Measurements from ENCODE around the gene UGGT1.
"Not testable (repeated sequence)": the region's sequence is repeated elsewhere in the genome, so short reads cannot be mapped to it uniquely, and the experiment has no call there.

Gene UGGT1

DNA sequence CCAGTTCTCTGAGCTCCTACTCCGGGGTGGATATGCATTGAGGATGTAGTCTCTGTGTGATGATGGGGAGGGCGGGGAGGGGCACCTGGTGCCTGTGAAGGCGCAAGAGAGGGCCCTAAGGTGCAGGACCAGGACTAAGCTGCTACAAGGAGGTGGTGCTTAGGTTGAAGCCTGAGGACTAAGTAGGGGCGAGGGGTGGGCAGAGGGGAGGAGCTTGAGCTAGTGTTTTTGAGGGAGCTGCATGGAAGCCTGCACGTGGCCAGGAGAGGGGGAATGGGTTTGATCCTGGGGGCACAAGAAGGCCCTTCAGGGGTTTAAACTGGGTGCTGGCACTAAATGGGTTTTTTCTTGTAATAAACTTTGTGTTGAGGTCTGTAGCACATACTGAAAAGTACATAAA, 105.0 kb downstream of the UGGT1 start:
- Histone ChIP-seq H3K9me3 (ENCODE audit: control insufficient read depth, insufficient read depth, low read depth, low read length) (no peaks in the 10 kb centered on the region), H3K4me3 (ENCODE audit: low read depth, low read length) (no peak overlapping the region), H3K27me3 (ENCODE audit: control insufficient read depth, insufficient read depth, low read length) (no peaks in the 10 kb centered on the region), H3K9ac (ENCODE audit: low read length) (no peak overlapping the region), H3K4me1 (ENCODE audit: control insufficient read depth, insufficient read depth, low read length) (peaks cover 14% of the 10 kb centered on the region), H3K27ac (ENCODE audit: low read depth, low read length) (no peak overlapping the region), H3K36me3 (ENCODE audit: control insufficient read depth, insufficient read depth, low read length) (peaks cover 4% of the 10 kb centered on the region; the same call in 1 of the 2 replicates)

DNA sequence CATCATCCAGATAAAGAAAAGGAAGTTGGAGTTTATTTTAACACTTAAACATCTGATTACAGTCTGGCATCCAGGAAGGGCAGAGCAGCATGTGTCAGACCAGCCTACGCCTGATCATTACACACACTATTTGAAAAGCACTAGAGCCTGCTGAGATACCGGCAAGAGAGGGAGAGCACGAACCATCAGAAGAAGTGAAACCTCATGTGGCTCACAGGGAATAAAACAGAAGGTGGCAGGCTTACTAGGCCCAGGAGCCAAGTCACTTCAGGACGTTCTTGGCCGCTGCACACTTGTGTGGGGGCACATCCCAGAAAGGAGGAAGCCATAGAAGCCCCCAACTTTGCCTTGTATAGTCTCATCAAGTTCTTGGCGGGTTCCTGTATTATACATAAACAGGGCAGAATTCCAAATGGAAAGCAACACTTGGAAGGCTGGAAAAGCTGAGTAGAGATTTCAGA, 105.5 kb downstream of the UGGT1 start:
- Histone ChIP-seq H3K36me3 (ENCODE audit: control insufficient read depth, insufficient read depth, low read length) (0 out of 2 replicates have a peak, but pooled peaks cover 3% of the 10 kb centered on the region), H3K27me3 (ENCODE audit: control insufficient read depth, insufficient read depth, low read length) (no peaks in the 10 kb centered on the region), H3K4me3 (ENCODE audit: low read depth, low read length) (no peak overlapping the region), H3K9ac (ENCODE audit: low read length) (no peak overlapping the region), H3K9me3 (ENCODE audit: control insufficient read depth, insufficient read depth, low read depth, low read length) (no peaks in the 10 kb centered on the region), H3K4me1 (ENCODE audit: control insufficient read depth, insufficient read depth, low read length) (peaks cover 14% of the 10 kb centered on the region), H3K27ac (ENCODE audit: low read depth, low read length) (no peak overlapping the region)

DNA sequence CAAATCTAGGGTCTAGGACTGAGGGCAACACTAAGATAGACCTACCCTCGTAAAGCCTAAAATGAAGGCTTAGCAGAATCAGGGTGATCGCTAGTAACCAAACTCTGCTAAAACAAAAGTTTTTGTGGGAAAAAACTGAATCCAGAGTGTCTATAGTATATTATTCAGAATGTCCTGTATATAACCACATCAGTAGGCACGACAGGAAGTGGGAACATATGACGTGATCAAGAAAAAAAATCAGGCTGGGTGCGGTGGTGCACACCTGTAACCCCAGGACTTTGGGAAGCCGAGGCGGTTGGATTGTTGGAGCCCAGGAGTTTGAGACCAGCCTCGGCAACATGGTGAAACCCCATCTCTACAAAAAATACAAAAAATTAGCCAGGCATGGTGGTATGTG, 106.1 kb downstream of the UGGT1 start:
- no peak overlapping the region for H3K4me3 ChIP-seq (ENCODE audit: low read depth, low read length)
- H3K27me3 ChIP-seq (ENCODE audit: control insufficient read depth, insufficient read depth, low read length) = no peaks in the 10 kb centered on the region
- H3K27ac ChIP-seq (ENCODE audit: low read depth, low read length) = no peak overlapping the region
- no peak overlapping the region for H3K9ac ChIP-seq (ENCODE audit: low read length)
- 0 out of 2 replicates have a peak, but pooled peaks cover 3% of the 10 kb centered on the region for H3K36me3 ChIP-seq (ENCODE audit: control insufficient read depth, insufficient read depth, low read length)
- H3K9me3 ChIP-seq (ENCODE audit: control insufficient read depth, insufficient read depth, low read depth, low read length) = no peaks in the 10 kb centered on the region
- peaks cover 14% of the 10 kb centered on the region for H3K4me1 ChIP-seq (ENCODE audit: control insufficient read depth, insufficient read depth, low read length)

DNA sequence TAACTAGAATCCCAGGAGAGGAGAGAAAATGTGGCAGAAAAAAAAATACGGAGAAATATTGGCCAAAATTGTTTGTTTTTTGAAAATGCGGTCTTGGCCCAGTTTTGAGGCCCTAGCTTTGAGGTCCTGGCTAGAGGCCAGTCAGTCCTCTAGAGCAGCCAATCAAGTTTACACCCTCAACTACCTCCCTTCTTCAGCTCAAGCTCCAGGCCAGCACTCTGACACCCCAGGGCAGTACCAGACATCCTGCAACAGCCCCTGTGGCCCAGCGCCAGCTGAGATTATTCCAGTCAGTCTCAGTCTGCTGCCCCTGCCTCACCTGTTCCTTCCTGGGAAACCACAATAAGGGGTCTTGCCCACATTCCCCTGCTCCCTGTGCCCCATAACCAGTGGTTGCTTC, 107.7 kb downstream of the UGGT1 start:
- no peak overlapping the region for H3K4me3 ChIP-seq (ENCODE audit: low read depth, low read length)

DNA sequence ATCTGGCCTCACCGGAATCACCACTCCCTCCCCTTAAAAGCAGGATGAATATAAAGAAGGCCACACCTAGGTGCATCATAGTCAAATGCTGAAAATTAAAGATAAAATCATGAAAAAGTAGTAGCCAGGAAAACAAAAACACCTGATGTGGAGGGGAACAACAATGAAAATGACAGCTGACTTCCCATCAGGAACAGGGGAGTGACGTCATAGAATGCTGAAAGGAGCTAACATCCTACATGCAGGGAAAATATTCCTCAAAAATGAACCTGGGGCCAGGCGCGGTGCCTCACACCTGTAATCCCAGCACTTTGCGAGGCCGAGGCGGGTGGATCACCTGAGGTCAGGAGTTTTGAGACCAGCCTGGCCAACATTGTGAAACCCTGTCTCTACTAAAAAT, 108.1 kb downstream of the UGGT1 start:
- H3K27me3 ChIP-seq (ENCODE audit: control insufficient read depth, insufficient read depth, low read length) = no peaks in the 10 kb centered on the region
- no peaks in the 10 kb centered on the region for H3K36me3 ChIP-seq (ENCODE audit: control insufficient read depth, insufficient read depth, low read length)
- H3K27ac ChIP-seq (ENCODE audit: low read depth, low read length) = no peak overlapping the region
- H3K4me3 ChIP-seq (ENCODE audit: low read depth, low read length) = no peak overlapping the region
- peaks cover 14% of the 10 kb centered on the region for H3K4me1 ChIP-seq (ENCODE audit: control insufficient read depth, insufficient read depth, low read length)
- no peaks in the 10 kb centered on the region for H3K9me3 ChIP-seq (ENCODE audit: control insufficient read depth, insufficient read depth, low read depth, low read length)
- no peak overlapping the region for H3K9ac ChIP-seq (ENCODE audit: low read length)

More for the DNA sequence above, 107.7 kb downstream of the UGGT1 start:
- H3K27me3 ChIP-seq (ENCODE audit: control insufficient read depth, insufficient read depth, low read length) = no peaks in the 10 kb centered on the region
- H3K27ac ChIP-seq (ENCODE audit: low read depth, low read length) = no peak overlapping the region
- H3K36me3 ChIP-seq (ENCODE audit: control insufficient read depth, insufficient read depth, low read length) = no peaks in the 10 kb centered on the region
- peaks cover 14% of the 10 kb centered on the region for H3K4me1 ChIP-seq (ENCODE audit: control insufficient read depth, insufficient read depth, low read length)
- H3K9ac ChIP-seq (ENCODE audit: low read length) = no peak overlapping the region
- no peaks in the 10 kb centered on the region for H3K9me3 ChIP-seq (ENCODE audit: control insufficient read depth, insufficient read depth, low read depth, low read length)

DNA sequence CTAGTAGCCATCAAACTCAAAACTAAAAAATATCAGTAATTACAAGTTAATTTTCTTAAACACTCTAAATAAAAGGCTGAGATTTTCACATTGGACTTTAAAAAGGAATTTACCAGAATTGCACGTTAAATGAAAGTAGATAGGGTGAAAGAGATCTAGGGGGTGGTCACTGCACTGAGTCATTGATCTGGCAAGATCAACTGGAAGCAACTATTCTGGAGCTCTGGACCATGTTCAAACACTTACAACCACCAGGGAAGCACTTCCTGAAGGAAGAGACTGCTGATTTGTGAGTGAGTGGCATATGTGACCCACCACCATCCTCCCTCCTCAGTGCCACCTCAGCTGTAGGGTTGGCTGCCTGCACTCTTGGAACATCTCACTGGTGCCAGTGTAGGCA, 111.8 kb downstream of the UGGT1 start:
- Histone ChIP-seq H3K27me3 (ENCODE audit: control insufficient read depth, insufficient read depth, low read length) (no peaks in the 10 kb centered on the region), H3K4me1 (ENCODE audit: control insufficient read depth, insufficient read depth, low read length) (no peaks in the 10 kb centered on the region), H3K9me3 (ENCODE audit: control insufficient read depth, insufficient read depth, low read depth, low read length) (peaks cover 13% of the 10 kb centered on the region), H3K36me3 (ENCODE audit: control insufficient read depth, insufficient read depth, low read length) (no peaks in the 10 kb centered on the region), H3K9ac (ENCODE audit: low read length) (no peak overlapping the region), H3K27ac (ENCODE audit: low read depth, low read length) (no peak overlapping the region), H3K4me3 (ENCODE audit: low read depth, low read length) (no peak overlapping the region)

GRCh38 chr2:128206245-128206644, 115.2 kb downstream of the UGGT1 start:
- Histone ChIP-seq H3K27me3 (ENCODE audit: control insufficient read depth, insufficient read depth, low read length) (no peaks in the 10 kb centered on the region), H3K9me3 (ENCODE audit: control insufficient read depth, insufficient read depth, low read depth, low read length) (peaks cover 42% of the 10 kb centered on the region), H3K9ac (ENCODE audit: low read length) (no peak overlapping the region), H3K4me1 (ENCODE audit: control insufficient read depth, insufficient read depth, low read length) (no peaks in the 10 kb centered on the region), H3K36me3 (ENCODE audit: control insufficient read depth, insufficient read depth, low read length) (no peaks in the 10 kb centered on the region), H3K27ac (ENCODE audit: low read depth, low read length) (no peak overlapping the region), H3K4me3 (ENCODE audit: low read depth, low read length) (no peak overlapping the region)

GRCh38 chr2:128208023-128208422, 117.0 kb downstream of the UGGT1 start:
- no peak overlapping the region for H3K27ac ChIP-seq (ENCODE audit: low read depth, low read length)
- H3K9ac ChIP-seq (ENCODE audit: low read length) = no peak overlapping the region
- no peaks in the 10 kb centered on the region for H3K4me1 ChIP-seq (ENCODE audit: control insufficient read depth, insufficient read depth, low read length)
- H3K36me3 ChIP-seq (ENCODE audit: control insufficient read depth, insufficient read depth, low read length) = no peaks in the 10 kb centered on the region
- H3K4me3 ChIP-seq (ENCODE audit: low read depth, low read length) = no peak overlapping the region
- no peaks in the 10 kb centered on the region for H3K27me3 ChIP-seq (ENCODE audit: control insufficient read depth, insufficient read depth, low read length)
- H3K9me3 ChIP-seq (ENCODE audit: control insufficient read depth, insufficient read depth, low read depth, low read length) = peaks cover 42% of the 10 kb centered on the region

GRCh38 chr2:128208631-128209324, 117.8 kb downstream of the UGGT1 start:
- not testable (repeated sequence) for H3K4me3 ChIP-seq (ENCODE audit: low read depth, low read length); H3K36me3 ChIP-seq (ENCODE audit: control insufficient read depth, insufficient read depth, low read length); H3K27me3 ChIP-seq (ENCODE audit: control insufficient read depth, insufficient read depth, low read length); H3K9ac ChIP-seq (ENCODE audit: low read length); H3K27ac ChIP-seq (ENCODE audit: low read depth, low read length); H3K4me1 ChIP-seq (ENCODE audit: control insufficient read depth, insufficient read depth, low read length)
- H3K9me3 ChIP-seq (ENCODE audit: control insufficient read depth, insufficient read depth, low read depth, low read length) = peaks cover 42% of the 10 kb centered on the region

GRCh38 chr2:128214251-128214650, 123.3 kb downstream of the UGGT1 start:
- H3K27me3 ChIP-seq (ENCODE audit: control insufficient read depth, insufficient read depth, low read length) = no peaks in the 10 kb centered on the region
- H3K4me3 ChIP-seq (ENCODE audit: low read depth, low read length) = no peak overlapping the region
- no peaks in the 10 kb centered on the region for H3K4me1 ChIP-seq (ENCODE audit: control insufficient read depth, insufficient read depth, low read length)
- peaks cover 20% of the 10 kb centered on the region for H3K9me3 ChIP-seq (ENCODE audit: control insufficient read depth, insufficient read depth, low read depth, low read length)
- H3K36me3 ChIP-seq (ENCODE audit: control insufficient read depth, insufficient read depth, low read length) = no peaks in the 10 kb centered on the region
- H3K9ac ChIP-seq (ENCODE audit: low read length) = no peak overlapping the region
- no peak overlapping the region for H3K27ac ChIP-seq (ENCODE audit: low read depth, low read length)

- Histone ChIP-seq H3K36me3 (ENCODE audit: control insufficient read depth, insufficient read depth, low read length) (no peaks in the 10 kb centered on the region), H3K4me1 (ENCODE audit: control insufficient read depth, insufficient read depth, low read length) (peaks cover 4% of the 10 kb centered on the region; the same call in 1 of the 2 replicates), H3K4me3 (ENCODE audit: low read depth, low read length) (no peak overlapping the region), H3K27me3 (ENCODE audit: control insufficient read depth, insufficient read depth, low read length) (no peaks in the 10 kb centered on the region), H3K9ac (ENCODE audit: low read length) (no peak overlapping the region), H3K27ac (ENCODE audit: low read depth, low read length) (no peak overlapping the region), H3K9me3 (ENCODE audit: control insufficient read depth, insufficient read depth, low read depth, low read length) (peaks cover 14% of the 10 kb centered on the region)
These were observed 124.0 kb downstream of the UGGT1 start for GRCh38 chr2:128214866-128215460.

Measured in HUES6 (cell line).